ENCODE results near the gene LEKR1.

LEKR1 gene

DNA sequence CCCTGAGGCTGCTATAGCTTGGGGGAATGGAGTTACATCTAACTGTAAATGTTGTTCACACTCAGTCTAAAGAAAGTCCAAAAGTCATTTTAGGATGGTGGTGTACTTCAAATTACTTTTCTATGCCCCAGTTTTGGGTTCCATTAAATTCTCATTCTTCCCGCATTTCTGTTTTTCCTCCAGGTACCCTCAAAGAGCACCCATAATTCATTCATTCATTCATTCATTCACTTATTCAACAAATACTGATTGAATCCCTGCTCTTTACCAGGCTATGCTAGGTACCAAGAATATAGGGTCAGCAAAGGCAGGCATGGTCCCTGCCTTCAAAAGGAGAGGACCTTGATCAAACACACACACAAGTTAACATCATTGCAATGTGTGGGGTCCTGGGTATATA lies 257.7 kb downstream of the LEKR1 start:
- no peak for TF ChIP-seq SIN3A (IDR thresholded peaks at IDR 0.05; ENCODE audit: borderline replicate concordance, insufficient read depth, low read length)
- TF ChIP-seq REST (IDR thresholded peaks at IDR 0.05; ENCODE audit: insufficient read depth in 1 of 2, low read depth in 2 of 2, low read length in 2 of 2) = no peak
- TF ChIP-seq FOXP2 (optimal IDR thresholded peaks at IDR 0.05; ENCODE audit: borderline replicate concordance, extremely low read depth, extremely low read length, insufficient read depth) = no peak
- no peak for TF ChIP-seq POLR2AphosphoS5 (IDR thresholded peaks at IDR 0.05; ENCODE audit: low read depth, low read length)
- no peak for TF ChIP-seq TAF1 (IDR thresholded peaks at IDR 0.05; ENCODE audit: borderline replicate concordance, insufficient read depth, low read length)

GRCh38 chr3:157086060-157086750 lies 260.1 kb downstream of the LEKR1 start:
- TF ChIP-seq SIN3A (IDR thresholded peaks at IDR 0.05; ENCODE audit: borderline replicate concordance, insufficient read depth, low read length) (no peak), REST (IDR thresholded peaks at IDR 0.05; ENCODE audit: insufficient read depth in 1 of 2, low read depth in 2 of 2, low read length in 2 of 2) (no peak), FOXP2 (optimal IDR thresholded peaks at IDR 0.05; ENCODE audit: borderline replicate concordance, extremely low read depth, extremely low read length, insufficient read depth) (no peak), TAF1 (IDR thresholded peaks at IDR 0.05; ENCODE audit: borderline replicate concordance, insufficient read depth, low read length) (no peak), POLR2AphosphoS5 (IDR thresholded peaks at IDR 0.05; ENCODE audit: low read depth, low read length) (no peak)

- TF ChIP-seq POLR2AphosphoS5 (IDR thresholded peaks at IDR 0.05; ENCODE audit: low read depth, low read length) (no peak), REST (IDR thresholded peaks at IDR 0.05; ENCODE audit: insufficient read depth in 1 of 2, low read depth in 2 of 2, low read length in 2 of 2) (no peak), FOXP2 (optimal IDR thresholded peaks at IDR 0.05; ENCODE audit: borderline replicate concordance, extremely low read depth, extremely low read length, insufficient read depth) (no peak), SIN3A (IDR thresholded peaks at IDR 0.05; ENCODE audit: borderline replicate concordance, insufficient read depth, low read length) (no peak), TAF1 (IDR thresholded peaks at IDR 0.05; ENCODE audit: borderline replicate concordance, insufficient read depth, low read length) (no peak)
Measured at GRCh38 chr3:157086775-157087174, 260.6 kb downstream of the LEKR1 start.

DNA sequence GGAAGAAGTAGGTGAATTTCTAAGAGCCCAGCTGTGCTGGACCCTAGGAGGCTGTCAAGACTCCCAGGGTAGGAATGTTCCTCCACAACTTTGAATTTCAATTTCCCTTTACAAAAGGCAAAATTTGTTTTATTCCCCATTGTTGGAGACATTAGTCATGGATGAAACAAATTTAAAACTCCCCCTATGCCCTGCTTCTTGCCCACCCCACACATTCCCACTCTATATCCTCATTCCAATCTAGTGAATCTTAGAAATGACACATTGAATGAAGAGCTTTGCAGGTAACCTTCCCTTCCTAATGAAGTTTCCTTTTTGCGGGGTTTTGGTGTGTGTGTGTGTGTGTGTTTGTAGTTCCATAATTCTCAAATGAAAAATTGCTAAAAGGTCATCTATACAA lies 261.2 kb downstream of the LEKR1 start:
- TF ChIP-seq SIN3A (IDR thresholded peaks at IDR 0.05; ENCODE audit: borderline replicate concordance, insufficient read depth, low read length) (no peak), TAF1 (IDR thresholded peaks at IDR 0.05; ENCODE audit: borderline replicate concordance, insufficient read depth, low read length) (no peak), POLR2AphosphoS5 (IDR thresholded peaks at IDR 0.05; ENCODE audit: low read depth, low read length) (no peak), REST (IDR thresholded peaks at IDR 0.05; ENCODE audit: insufficient read depth in 1 of 2, low read depth in 2 of 2, low read length in 2 of 2) (no peak), FOXP2 (optimal IDR thresholded peaks at IDR 0.05; ENCODE audit: borderline replicate concordance, extremely low read depth, extremely low read length, insufficient read depth) (no peak)

Measured in PFSK-1 (cell line).